Esophagus squamous epithelium (tissue), 5 donors: ENCODE measurements around the gene RAB9A. TPM values are rescaled to one million over a fixed set of nuclear protein-coding genes. Genes with fewer than 3 reads are reported as not detected.

Source experiments
- DNase-seq: peaks from one replicate; lab custom pipeline; 2025; lab: John Stamatoyannopoulos, UW
- H3K27ac ChIP-seq, 4 donors: fragments of 200-600 bp; sonication (generic); one replicate each; pipeline ENCODE4 v1.5.1; 2016 to 2019; ENCODE audit warnings: mild to moderate bottlenecking in 1 of 4
- H3K27me3 ChIP-seq, 4 donors: fragments of 200-600 bp; sonication (generic); 1 replicate in 3 of 4; 2 replicates in 1 of 4; pipeline versions ENCODE4 v1.5.1 to v1.6.0; 2017 to 2021; ENCODE audit warnings: antibody characterized with exemption in 1 of 4
- H3K36me3 ChIP-seq, 3 donors: fragments of 200-600 bp; sonication (generic); one replicate each; pipeline ENCODE4 v1.5.1; 2016 to 2019
- H3K4me1 ChIP-seq, 3 donors: fragments of 200-600 bp; sonication (generic); one replicate each; pipeline ENCODE4 v1.5.1; 2017 to 2019
- H3K4me3 ChIP-seq, 4 donors: fragments of 200-600 bp; sonication (generic); 1 replicate in 3 of 4; 2 replicates in 1 of 4; pipeline ENCODE4 v1.5.1; 2016 to 2019; ENCODE audit warnings: mild to moderate bottlenecking in 2 of 4, moderate library complexity in 1 of 4
- H3K9me3 ChIP-seq, 3 donors: fragments of 200-600 bp; sonication (generic); one replicate each; pipeline ENCODE4 v1.5.1; 2016 to 2019
- CTCF ChIP-seq, 6 experiments: fragments of 450-650 bp in 4 of 6; fragments of 200-600 bp in 2 of 6; sonication (generic) in 2 of 6; IDR thresholded peaks; one replicate each; pipeline ENCODE4 v1.5.1; 2016 to 2019; ENCODE audit warnings: antibody characterized with exemption in 6 of 6, mild to moderate bottlenecking in 4 of 6, moderate library complexity in 4 of 6
- POLR2A ChIP-seq, 4 donors: fragments of 450-650 bp; IDR thresholded peaks; one replicate each; pipeline ENCODE4 v1.6.1; 2017; ENCODE audit warnings: antibody characterized with exemption in 4 of 4, mild to moderate bottlenecking in 4 of 4, moderate library complexity in 3 of 4
- WGBS, 2 donors: methylation state at CpG; one replicate each; pipeline ENCODE4 v1.1.5; 2018; 5-methylcytosine and 5-hydroxymethylcytosine counted together
- intact Hi-C: fragments of 100-400 bp; cut with DNase I; formaldehyde crosslinking; loops from one replicate; pipeline ENCODE4 v1.15.0; 2022
- total RNA-seq, 4 donors: library from RNA; depleted of rRNA; stranded (reverse); fragments of >200 nt; gene quantifications; one replicate each; pipeline ENCODE4 v1.1.0, GENCODE V29; 2016
- donor health status: DM: yes; HTN: yes; CAD: no.

Gene RAB9A
- total RNA-seq, 4 donors from 2014 or later: 24.4 to 28.6 (median 25.8) TPM

GRCh38 chrX:13700380-13700779 is 11.5 kb downstream of the RAB9A start:
- Histone ChIP-seq H3K4me1 (peaks cover 4 to 64% (median 10%) of the 10 kb centered on the region in 3 donors), H3K27me3 (no peaks in the 10 kb centered on the region)

GRCh38 chrX:13702111-13702789 is 13.3 kb downstream of the RAB9A start:
- Histone ChIP-seq H3K27me3 (no peaks in the 10 kb centered on the region), H3K4me3 (no peak overlapping the region), H3K4me1 (peaks cover 4 to 55% (median 10%) of the 10 kb centered on the region in 3 donors), H3K36me3 (no peaks in the 10 kb centered on the region), H3K27ac (no peak overlapping the region), H3K9me3 (no peaks in the 10 kb centered on the region)
- intact Hi-C loops: no loop called here
- TF ChIP-seq CTCF (IDR thresholded peaks at IDR 0.05) (no peak), POLR2A (IDR thresholded peaks at IDR 0.05) (no peak)
- 57 to 71% methylated on average over 2 to 5 of the region's 5 CpGs for WGBS, 2 donors
- DNase-seq: no peak

More at GRCh38 chrX:13700380-13700779, 11.5 kb downstream of the RAB9A start:
- Histone ChIP-seq H3K36me3 (no peaks in the 10 kb centered on the region), H3K27ac (no peak overlapping the region), H3K9me3 (no peaks in the 10 kb centered on the region), H3K4me3 (no peak overlapping the region)
- 29 to 41% methylated on average over 4 of the region's 4 CpGs for WGBS, 2 donors
- TF ChIP-seq POLR2A (IDR thresholded peaks at IDR 0.05) (no peak), CTCF (IDR thresholded peaks at IDR 0.05) (no peak)
- DNase-seq: no peak
- intact Hi-C loops: no loop called here

GRCh38 chrX:13703135-13703534 is 14.2 kb downstream of the RAB9A start:
- TF ChIP-seq POLR2A (IDR thresholded peaks at IDR 0.05): no peak
- no peak for TF ChIP-seq CTCF (IDR thresholded peaks at IDR 0.05)
- no peak for DNase-seq
- Histone ChIP-seq H3K36me3 (peaks cover 0 to 3% (median 0%) of the 10 kb centered on the region in 3 donors), H3K27me3 (no peaks in the 10 kb centered on the region), H3K27ac (no peak overlapping the region), H3K9me3 (no peaks in the 10 kb centered on the region), H3K4me3 (no peak overlapping the region), H3K4me1 (peaks cover 4 to 55% (median 10%) of the 10 kb centered on the region in 3 donors)
- WGBS, 2 donors: 77 to 81% methylated on average over 3 of the region's 3 CpGs
- intact Hi-C loops: no loop called here

GRCh38 chrX:13703589-13703988 is 14.7 kb downstream of the RAB9A start:
- WGBS, 2 donors: 70% methylated on average over 2 of the region's 3 CpGs

More at GRCh38 chrX:13703589-13703988, 14.7 kb downstream of the RAB9A start:
- intact Hi-C loops: no loop called here
- Histone ChIP-seq H3K9me3 (no peaks in the 10 kb centered on the region), H3K36me3 (peaks cover 0 to 7% (median 0%) of the 10 kb centered on the region in 3 donors), H3K4me1 (peaks cover 4 to 50% (median 10%) of the 10 kb centered on the region in 3 donors), H3K4me3 (no peak overlapping the region), H3K27me3 (no peaks in the 10 kb centered on the region), H3K27ac (no peak overlapping the region)
- DNase-seq: no peak
- TF ChIP-seq CTCF (IDR thresholded peaks at IDR 0.05): no peak
- no peak for TF ChIP-seq POLR2A (IDR thresholded peaks at IDR 0.05)
